GM03348 (cell line): ENCODE data around the gene SLC20A1.

ENCODE experiments used
- DNase-seq: peaks from one replicate; pipeline ENCODE4 v3.0.0; 2012; ENCODE audit warnings: low spot score

The SLC20A1 gene

GRCh38 chr2:112709703-112710102 is 64.0 kb downstream of the SLC20A1 start:
- DNase-seq: no peak

- no peak for DNase-seq
These were observed 65.4 kb downstream of the SLC20A1 start for GRCh38 chr2:112710956-112711750.

- DNase-seq: peak; percentile 4
These were observed 66.7 kb downstream of the SLC20A1 start for GRCh38 chr2:112712465-112712864.

GRCh38 chr2:112712903-112713584 is 67.3 kb downstream of the SLC20A1 start:
- peak; percentile 43 for DNase-seq
